Body of pancreas (tissue), 4 donors: ENCODE data around the gene LIPC. TPM values are rescaled to one million over a fixed set of nuclear protein-coding genes. Genes with fewer than 3 reads are reported as not detected.

Experiments
- ATAC-seq: fragments of 150-250 bp; one replicate; pipeline ENCODE4 v1.9.1; 2016
- DNase-seq, 4 donors: peaks; one replicate each; pipeline ENCODE4 v3.0.0-alpha.2; 2019
- H3K27ac ChIP-seq, 4 donors: fragments of 200-600 bp; sonication (generic); 1 replicate in 3 of 4; 2 replicates in 1 of 4; pipeline versions ENCODE4 v1.5.1 to v1.6.1; 2016 to 2019; ENCODE audit warnings: mild to moderate bottlenecking in 1 of 4, mixed read lengths in 1 of 4, moderate library complexity in 1 of 4
- H3K27me3 ChIP-seq, 2 donors: fragments of 200-600 bp; sonication (generic); one replicate each; pipeline ENCODE4 v1.6.0; 2016; ENCODE audit warnings: mild to moderate bottlenecking in 1 of 2
- H3K36me3 ChIP-seq, 2 donors: fragments of 200-600 bp; sonication (generic); replicated peaks in 1 of 2; 2 replicates each; pipeline ENCODE4 v1.5.1; 2016; ENCODE audit warnings: low read depth in 2 of 2; ENCODE audit not compliant: insufficient read depth in 1 of 2
- H3K4me1 ChIP-seq: fragments of 200-600 bp; sonication (generic); one replicate; pipeline ENCODE4 v1.6.0; 2016
- H3K4me3 ChIP-seq, 2 donors: fragments of 200-600 bp; sonication (generic); 1 replicate in 1 of 2; 2 replicates in 1 of 2; pipeline ENCODE4 v1.5.1; 2016 to 2019
- H3K9me3 ChIP-seq, 3 donors: fragments of 200-600 bp; sonication (generic); 1 replicate in 2 of 3; 2 replicates in 1 of 3; pipeline ENCODE4 v1.5.1; 2016
- CTCF ChIP-seq, 7 experiments: fragments of 450-650 bp in 4 of 7; fragments of 200-600 bp in 3 of 7; sonication (generic) in 3 of 7; IDR thresholded peaks; one replicate each; pipeline ENCODE4 v1.5.1; 2016 to 2019; ENCODE audit warnings: antibody characterized with exemption in 7 of 7
- POLR2A ChIP-seq, 3 donors: fragments of 450-650 bp; IDR thresholded peaks; one replicate each; pipeline ENCODE4 v1.6.1; 2016; ENCODE audit warnings: antibody characterized with exemption in 3 of 3, mild to moderate bottlenecking in 2 of 3
- WGBS, 2 donors: methylation state at CpG; one replicate each; pipeline ENCODE4 v1.1.5; 2017; 5-methylcytosine and 5-hydroxymethylcytosine counted together
- intact Hi-C: fragments of 100-400 bp; cut with DNase I; formaldehyde crosslinking; loops from one replicate; pipeline ENCODE4 v1.15.1; 2023
- total RNA-seq, 2 donors: library from RNA; depleted of rRNA; stranded (reverse); fragments of >200 nt; gene quantifications; one replicate each; pipeline ENCODE4 v1.1.0, GENCODE V29; 2016

Gene LIPC
- total RNA-seq, 2 donors from 2014 or later, result 1.6 to 2.3 TPM

GRCh38 chr15:58553365-58553918 lies 121.7 kb downstream of the LIPC start:
- ATAC-seq, result no peak
- Histone ChIP-seq H3K27ac (no peak overlapping the region), H3K4me3 (no peak overlapping the region), H3K9me3 (no peaks in the 10 kb centered on the region), H3K4me1 (no peaks in the 10 kb centered on the region), H3K27me3 (no peaks in the 10 kb centered on the region), H3K36me3 (no peaks in the 10 kb centered on the region)
- TF ChIP-seq POLR2A (IDR thresholded peaks at IDR 0.05), result no peak
- no peak for TF ChIP-seq CTCF (IDR thresholded peaks at IDR 0.05)
- no peak for DNase-seq
- 86 to 90% methylated on average over 10 of the region's 10 CpGs for WGBS, 2 donors
- intact Hi-C loops, result no loop called here

- intact Hi-C loops, result no loop called here
Observed at GRCh38 chr15:58554758-58555157, 123.0 kb downstream of the LIPC start.

GRCh38 chr15:58555162-58556027 lies 123.6 kb downstream of the LIPC start:
- Histone ChIP-seq H3K27me3 (no peaks in the 10 kb centered on the region), H3K9me3 (no peaks in the 10 kb centered on the region), H3K27ac (no peak overlapping the region), H3K4me3 (no peak overlapping the region), H3K36me3 (no peaks in the 10 kb centered on the region), H3K4me1 (no peaks in the 10 kb centered on the region)
- DNase-seq, result no peak
- TF ChIP-seq POLR2A (IDR thresholded peaks at IDR 0.05), result no peak
- no peak for TF ChIP-seq CTCF (IDR thresholded peaks at IDR 0.05)
- intact Hi-C loops, result no loop called here
- no peak for ATAC-seq
- WGBS, 2 donors, result 68 to 69% methylated on average over 13 to 15 of the region's 15 CpGs

More at GRCh38 chr15:58554758-58555157, 123.0 kb downstream of the LIPC start:
- Histone ChIP-seq H3K4me3 (no peak overlapping the region), H3K27me3 (no peaks in the 10 kb centered on the region), H3K27ac (no peak overlapping the region), H3K4me1 (no peaks in the 10 kb centered on the region), H3K9me3 (no peaks in the 10 kb centered on the region), H3K36me3 (no peaks in the 10 kb centered on the region)
- WGBS, 2 donors, result 89 to 90% methylated on average over 5 of the region's 5 CpGs
- DNase-seq (no peak), ATAC-seq (no peak)
- no peak for TF ChIP-seq POLR2A (IDR thresholded peaks at IDR 0.05)
- no peak for TF ChIP-seq CTCF (IDR thresholded peaks at IDR 0.05)

- Histone ChIP-seq H3K36me3 (no peaks in the 10 kb centered on the region), H3K27me3 (no peaks in the 10 kb centered on the region), H3K9me3 (no peaks in the 10 kb centered on the region), H3K27ac (no peak overlapping the region), H3K4me1 (no peaks in the 10 kb centered on the region), H3K4me3 (no peak overlapping the region)
- DNase-seq, result no peak
- intact Hi-C loops, result no loop called here
- ATAC-seq, result no peak
- TF ChIP-seq POLR2A (IDR thresholded peaks at IDR 0.05) (no peak), CTCF (IDR thresholded peaks at IDR 0.05) (no peak)
- 82% methylated on average over 2 of the region's 2 CpGs for WGBS, 2 donors
Observed at GRCh38 chr15:58556028-58556361, 124.2 kb downstream of the LIPC start.
